GM18867 (cell line): ENCODE measurements around the gene SEPTIN6.

Experiments used
- ATAC-seq: cut with Tn5 transposase; IDR thresholded peaks from one replicate; pipeline ENCODE4 v1.9.1; 2021; ENCODE audit warnings: mild to moderate bottlenecking, moderate library complexity; ENCODE audit not compliant: unreplicated experiment

Gene SEPTIN6

DNA sequence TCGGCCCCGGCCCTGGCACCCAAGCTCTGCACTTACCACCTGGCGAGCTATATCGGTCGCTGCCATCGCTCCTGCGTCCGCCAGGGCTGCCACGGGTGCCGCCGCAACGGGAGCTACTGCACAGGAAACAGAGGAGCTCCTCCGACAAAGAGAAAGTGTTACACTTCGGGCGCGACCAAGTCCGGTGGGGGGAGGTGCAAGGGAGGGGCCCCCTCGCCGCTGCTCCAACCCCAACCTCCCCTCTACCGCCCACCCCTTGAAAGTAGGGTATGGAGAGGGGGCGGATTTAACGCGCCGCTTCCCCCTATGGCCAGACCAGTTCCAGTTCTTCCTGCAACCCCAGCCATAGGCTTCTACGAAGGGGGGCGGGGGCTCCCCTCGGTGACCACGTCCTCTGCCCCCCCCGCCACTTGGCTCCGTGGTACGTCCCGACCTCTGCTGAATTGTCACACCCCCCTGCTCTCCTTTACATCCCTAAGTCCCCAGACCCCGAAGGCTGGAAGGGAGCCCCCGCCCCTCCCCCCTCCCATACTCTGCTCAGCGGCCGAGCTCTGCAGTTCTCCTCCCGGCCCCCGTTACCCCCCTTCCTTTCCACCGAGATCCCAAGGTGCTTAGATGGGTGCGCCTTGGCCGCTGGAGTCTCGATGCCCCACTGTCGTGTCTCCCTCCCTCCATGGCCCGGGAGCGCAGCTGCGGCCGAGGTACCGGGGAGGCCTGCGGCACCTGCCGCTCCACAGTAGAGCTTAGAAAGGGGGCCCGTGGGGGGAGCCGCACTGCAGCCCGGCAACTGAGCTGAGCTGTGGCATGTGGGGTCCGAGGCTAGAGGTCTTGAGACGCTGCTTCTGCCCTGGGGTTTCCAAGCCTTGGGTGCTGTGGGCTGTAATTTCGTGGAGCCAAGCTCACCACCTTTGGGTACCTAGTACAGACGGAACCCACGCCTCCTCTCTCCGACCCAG lies at the start of gene SEPTIN6:
Gene SEPTIN6 (minus strand): TSS at position 129 of the 956 bp plus-strand sequence. CDS start 63 bp downstream, at position 66.
- ATAC-seq = peak; percentile 65

DNA sequence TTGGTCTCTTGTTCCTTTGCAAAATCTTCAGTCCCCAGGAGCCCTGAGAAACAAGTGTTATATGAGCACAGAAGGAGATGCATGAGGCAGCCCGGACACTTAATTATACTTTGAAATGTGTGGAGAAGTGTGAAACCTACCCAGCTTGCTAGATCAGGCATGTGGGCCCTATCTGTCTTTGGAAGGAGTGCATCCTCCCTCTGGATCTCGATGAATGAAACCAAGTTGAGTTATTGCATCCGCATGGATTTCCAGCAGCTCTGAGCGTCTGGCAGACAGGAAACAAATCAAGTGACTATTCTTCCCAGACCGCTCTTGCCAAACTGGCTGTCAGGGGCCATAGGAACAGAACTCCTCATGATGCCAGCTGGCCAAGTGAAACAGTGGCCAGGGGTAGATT lies 45.8 kb upstream of the SEPTIN6 start:
- no peak for ATAC-seq

DNA sequence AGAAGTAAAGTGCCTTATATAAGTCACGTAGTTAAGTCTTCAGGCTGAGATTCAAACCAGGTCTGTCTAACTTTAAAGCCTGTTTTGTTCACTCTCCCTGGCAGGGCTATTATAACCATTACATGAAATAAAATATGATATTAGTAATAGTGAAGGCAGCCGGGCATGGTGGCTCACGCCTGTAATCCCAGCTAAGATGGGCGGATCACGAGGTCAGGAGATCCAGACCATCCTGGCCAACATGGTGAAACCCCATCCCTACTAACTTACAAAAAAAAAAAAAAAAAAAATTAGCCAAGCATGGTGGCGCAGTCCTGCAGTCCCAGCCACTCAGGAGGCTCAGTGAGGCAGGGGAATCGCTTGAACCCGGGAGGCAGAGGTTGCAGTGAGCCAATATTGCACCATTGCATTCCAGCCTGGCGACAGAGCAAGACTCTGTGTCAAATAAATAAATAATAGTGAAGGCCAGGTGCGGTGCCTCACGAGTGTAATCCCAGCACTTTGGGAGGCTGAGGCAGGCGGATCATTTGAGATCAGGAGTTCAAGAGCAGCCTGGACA lies 43.3 kb upstream of the SEPTIN6 start:
- no peak for ATAC-seq

DNA sequence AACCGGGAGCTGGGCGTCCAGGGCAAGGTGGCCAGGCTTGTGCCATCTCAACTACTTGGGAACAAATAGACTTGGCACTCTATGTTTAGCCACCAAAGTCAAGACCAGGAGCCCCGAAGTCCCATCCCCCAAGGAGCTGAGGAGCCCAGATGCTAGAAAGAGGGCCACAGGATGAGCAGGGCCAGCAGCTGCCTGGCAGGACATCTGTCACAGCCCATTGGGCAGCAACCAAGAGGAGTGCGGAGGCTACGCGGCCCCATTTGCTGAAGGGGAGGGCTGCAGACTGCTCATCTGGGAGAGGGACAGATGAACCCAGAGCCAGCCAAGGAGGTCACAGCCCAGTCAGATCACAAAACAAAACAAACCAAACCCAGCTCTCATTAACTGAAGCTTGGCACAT lies 42.5 kb upstream of the SEPTIN6 start:
- no peak for ATAC-seq

DNA sequence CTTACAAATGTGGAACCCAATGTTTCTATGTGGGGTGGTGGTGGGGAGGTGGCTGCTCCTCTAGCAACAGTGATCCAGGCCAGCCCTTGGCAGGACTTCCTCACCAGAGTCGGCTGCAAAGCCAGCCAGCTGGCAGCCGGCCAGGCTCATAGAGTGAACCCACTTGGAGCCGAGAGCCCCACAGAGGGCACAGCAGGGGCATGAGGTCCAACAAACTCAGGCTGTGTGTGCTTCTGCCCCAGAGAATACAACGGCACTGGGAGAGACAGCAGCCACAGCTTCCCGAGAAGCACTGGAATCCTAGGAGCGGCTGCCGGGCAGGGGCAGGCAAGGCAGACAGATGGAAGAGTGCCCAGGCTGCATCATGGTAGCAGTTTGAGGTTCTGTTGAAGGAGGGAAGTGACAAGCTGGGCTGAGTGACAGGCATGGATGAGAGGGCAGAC lies 42.0 kb upstream of the SEPTIN6 start:
- no peak for ATAC-seq

DNA sequence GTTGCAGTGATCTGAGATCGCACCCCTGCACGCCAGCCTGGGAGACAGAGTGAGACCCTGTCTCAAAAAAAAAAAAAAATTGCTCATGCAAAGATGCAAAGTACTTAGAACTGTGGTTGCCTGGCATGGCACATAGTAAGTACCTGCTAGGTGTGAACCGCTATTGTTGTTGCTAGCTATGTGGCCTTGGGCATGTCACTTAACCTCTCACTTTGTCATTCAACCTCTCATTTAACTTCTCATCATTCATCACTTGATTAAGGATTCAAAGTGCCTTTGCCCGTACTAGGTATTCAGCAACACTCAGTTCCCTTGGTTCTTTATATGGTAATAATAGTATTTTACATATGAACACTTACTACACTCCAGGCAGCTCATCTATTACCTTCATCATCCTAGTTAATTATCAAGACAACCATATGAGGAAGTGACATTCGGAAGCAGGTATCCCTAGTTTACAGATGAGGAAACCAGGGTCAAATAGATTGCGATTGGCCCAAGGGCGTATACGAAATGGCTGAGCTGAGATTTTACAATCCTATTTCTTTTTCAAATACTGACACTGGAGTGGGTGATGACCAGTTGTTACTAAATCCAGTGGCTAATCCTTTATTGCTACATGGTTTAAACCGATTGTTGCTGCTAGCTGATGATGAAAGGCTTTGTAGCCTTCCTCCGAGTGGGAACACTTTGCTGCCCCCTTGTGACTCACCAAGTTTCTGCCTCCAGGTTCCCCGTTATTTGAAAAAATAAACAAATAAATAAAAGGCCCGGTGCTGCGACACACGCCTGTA lies 36.6 kb upstream of the SEPTIN6 start:
- peak; percentile 58 for ATAC-seq

DNA sequence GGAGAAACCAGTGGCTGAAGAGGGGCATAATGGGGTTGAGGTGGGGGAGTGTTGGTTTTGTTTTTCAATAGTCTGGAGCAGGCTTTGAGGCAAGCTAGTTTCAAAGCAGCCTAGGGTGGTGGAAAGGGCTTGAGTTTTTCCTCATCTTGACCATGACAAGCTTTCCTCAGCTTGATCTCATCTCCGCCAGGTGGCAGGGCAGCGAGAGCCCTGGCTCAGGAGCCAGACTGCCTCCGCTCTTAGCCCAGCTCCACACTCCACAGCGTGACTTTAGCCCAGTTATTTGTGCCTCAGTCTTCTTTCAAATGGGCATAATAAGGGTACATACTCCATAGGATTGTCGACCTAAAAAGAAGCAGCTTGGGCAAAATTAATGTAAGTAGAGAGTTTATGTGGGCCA lies 35.5 kb upstream of the SEPTIN6 start:
- ATAC-seq = no peak

DNA sequence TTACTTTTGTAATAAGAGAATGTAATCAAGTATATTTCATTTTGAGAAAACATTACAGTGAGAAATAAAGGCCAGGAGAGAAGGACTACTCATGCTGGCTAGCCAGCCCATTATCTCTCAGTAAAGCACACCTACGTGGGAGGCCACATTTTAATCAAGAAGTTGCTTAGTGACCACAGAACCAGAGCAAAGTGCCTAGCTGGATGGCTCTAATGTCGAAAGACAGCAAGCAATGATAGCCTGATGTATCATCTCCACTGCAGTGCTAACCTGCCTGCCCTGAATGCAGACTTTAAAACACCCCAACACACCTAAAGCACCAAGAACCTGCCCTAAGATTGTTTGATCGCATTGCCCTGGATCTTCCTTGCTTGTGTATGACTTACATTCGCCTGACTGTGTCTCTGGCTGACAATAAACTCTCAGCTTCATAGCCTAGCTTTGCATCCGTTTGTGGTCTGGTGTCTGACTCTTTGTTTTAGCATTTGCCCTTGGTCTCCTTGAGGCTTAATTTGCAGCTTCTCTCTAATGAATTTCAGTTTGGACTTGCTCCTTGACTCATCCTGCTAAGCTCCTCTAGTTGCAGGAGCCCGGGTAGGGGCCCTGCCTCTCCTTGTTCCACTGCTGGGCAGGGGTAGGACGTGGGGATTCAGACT lies 34.1 kb upstream of the SEPTIN6 start:
- no peak for ATAC-seq

DNA sequence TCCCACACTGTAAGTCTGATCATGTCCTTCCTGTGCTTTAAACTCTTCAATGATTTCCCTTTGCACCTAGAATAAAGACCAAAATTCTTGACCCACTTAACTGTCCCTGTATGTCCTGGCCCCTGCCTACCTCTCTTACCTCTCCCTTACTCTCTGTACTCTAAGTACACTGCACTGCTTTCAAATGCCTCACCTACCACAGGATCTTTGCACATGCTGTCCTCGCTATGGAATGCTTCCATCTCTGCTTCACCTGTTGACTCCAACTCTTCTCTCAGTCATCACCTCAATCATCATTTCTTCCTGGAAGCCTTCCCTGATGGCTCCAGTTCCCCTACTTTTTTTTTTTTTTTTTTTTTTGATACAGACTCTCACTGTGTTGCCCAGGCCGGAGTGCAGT lies 29.0 kb upstream of the SEPTIN6 start:
- ATAC-seq = no peak

DNA sequence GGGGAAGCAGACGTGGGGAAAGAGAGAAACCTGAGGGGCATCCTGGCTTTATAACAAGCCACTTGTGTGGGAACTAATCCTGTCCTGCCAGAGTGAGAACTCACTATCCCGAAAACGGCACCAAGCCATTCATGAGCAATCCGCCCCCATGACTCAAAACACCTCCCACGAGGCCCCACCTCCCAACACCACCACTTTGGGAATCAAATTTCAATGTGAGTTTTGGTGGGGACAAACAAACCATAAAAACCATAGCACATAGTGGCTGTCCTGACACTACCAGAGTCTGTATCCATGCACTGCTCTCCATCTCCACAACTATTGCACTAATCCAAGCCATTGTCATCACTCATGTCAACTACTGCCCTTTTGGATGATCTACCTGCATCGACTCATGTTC lies 28.5 kb upstream of the SEPTIN6 start:
- no peak for ATAC-seq

DNA sequence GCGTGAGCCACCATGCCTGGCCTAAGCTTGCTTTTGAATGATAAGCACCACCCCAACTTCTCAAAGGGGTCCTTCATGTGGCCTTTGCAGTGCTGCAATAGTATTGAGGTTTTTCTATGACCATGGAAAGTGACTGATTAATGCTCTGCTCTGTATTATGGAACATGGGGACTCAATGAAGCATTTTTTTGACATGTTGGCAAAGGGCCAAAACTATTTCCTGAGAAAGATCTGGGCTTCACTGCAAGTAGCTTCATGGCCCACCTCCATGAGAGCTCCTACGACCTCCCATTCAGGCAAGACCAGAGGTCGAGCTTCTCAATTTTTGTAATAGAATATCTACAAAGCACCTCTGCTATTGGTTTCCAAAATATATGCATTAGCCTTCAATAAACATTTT lies 16.7 kb upstream of the SEPTIN6 start:
- no peak for ATAC-seq

DNA sequence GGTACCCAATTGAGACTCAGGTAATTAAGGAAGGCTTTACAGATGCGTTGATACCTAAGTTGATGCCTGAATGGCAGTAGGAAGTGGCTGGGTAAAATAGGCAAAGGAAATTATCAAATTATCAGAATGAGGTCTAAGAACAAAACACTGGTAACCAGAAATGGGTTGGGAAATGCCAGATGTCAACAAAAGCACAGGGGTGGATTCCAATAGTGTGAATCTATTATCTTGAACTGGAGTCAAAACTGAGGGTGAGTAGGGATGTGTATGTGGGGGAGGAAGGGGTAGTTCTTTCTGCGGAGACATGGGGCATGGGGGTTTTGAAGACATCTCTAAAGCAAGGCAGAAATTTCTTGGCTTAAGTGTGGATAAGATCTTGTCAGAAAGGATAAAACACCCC lies 16.0 kb upstream of the SEPTIN6 start:
- ATAC-seq = no peak

DNA sequence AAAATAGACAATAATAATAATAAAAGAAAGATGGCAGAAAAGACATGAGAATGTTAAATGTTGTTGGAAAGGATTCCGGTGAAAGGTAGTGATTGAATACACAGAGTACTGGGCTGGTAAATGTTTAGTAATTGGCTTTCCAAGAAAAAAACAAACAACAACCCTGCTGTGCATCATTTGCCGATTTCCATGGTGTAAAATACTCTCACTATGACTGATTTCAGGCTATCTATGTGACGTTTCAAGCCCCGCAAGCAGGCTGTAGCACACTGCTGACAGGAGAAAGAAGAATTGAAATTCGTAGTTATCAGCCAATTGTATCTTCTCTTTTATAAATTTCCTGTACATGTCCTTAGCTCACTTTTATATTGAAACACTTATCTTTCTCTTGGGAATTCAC lies 13.6 kb upstream of the SEPTIN6 start:
- ATAC-seq = peak; percentile 62

DNA sequence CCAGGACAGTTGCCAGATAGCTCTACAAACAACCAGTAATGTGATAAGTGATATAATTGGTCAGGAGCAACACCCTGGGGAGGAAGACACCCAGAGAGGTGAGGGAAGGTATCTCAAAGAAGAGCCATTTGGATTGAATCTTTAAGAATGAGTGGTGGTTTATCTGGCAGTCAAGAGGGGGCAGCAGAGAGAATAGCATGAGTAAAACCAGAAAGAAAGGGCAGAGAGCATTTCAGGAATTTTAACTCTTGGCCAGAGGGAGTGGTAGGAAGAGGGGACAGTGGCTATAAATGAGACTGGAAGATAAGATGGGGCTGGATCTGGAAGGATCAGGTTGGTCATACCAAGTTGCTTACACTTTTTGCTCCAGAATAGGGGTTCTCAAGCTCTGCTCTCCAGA lies 5.9 kb upstream of the SEPTIN6 start:
- ATAC-seq = no peak

DNA sequence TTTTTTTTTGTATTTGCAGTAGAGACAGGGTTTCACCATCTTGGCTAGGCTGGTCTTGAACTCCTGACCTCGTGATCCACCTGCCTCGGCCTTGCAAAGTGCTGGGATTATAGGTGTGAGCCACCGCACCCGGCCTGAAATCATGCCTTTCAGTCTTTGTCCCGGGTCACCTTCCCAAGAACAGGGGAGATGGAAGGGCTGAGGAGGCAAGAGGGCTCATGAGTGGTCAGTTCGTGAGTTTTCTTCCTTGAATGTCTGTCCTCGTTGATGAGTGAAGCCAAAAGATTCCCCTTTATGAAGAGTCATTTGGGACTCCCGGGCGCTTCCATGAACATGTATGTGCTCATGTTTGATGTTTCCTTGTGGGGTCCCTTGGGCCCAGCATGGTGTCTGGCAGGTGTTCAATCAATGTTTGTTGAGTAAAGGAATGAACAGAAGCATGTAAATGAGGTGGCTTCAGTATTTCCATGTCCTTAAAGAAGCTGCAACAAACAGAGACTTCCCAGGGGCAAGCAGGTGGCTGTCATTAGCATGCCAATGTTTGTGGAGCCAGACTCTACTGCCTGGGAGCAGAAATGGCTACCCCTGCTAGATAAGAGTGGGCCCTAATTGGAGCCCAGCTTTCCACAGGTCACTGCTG lies 3.4 kb upstream of the SEPTIN6 start:
- ATAC-seq = no peak

DNA sequence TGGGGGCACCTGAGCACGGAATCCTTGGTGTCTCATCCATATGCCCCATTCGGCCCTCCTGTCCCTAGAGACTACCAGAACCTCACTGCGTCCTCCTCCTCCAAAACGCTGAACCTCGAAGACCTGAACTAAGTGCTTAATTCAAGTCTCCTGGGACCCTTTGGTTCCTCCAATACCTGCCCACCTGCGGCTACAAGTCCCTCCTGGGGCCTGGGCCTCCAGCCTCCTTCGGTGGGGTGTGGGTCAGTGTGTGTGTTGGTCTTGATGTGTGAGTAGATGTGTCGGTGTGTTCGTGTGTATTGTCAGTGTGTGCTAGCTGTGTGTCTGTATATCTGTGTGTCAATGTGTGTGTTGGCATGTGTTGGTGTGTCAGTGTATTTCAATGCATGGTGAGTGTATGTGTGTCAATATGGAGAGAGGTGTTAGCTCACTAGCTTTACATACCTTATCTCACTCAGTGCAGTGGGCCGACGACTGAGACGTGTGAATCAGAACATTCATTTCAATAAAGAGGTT lies 2.6 kb upstream of the SEPTIN6 start:
- ATAC-seq = no peak

DNA sequence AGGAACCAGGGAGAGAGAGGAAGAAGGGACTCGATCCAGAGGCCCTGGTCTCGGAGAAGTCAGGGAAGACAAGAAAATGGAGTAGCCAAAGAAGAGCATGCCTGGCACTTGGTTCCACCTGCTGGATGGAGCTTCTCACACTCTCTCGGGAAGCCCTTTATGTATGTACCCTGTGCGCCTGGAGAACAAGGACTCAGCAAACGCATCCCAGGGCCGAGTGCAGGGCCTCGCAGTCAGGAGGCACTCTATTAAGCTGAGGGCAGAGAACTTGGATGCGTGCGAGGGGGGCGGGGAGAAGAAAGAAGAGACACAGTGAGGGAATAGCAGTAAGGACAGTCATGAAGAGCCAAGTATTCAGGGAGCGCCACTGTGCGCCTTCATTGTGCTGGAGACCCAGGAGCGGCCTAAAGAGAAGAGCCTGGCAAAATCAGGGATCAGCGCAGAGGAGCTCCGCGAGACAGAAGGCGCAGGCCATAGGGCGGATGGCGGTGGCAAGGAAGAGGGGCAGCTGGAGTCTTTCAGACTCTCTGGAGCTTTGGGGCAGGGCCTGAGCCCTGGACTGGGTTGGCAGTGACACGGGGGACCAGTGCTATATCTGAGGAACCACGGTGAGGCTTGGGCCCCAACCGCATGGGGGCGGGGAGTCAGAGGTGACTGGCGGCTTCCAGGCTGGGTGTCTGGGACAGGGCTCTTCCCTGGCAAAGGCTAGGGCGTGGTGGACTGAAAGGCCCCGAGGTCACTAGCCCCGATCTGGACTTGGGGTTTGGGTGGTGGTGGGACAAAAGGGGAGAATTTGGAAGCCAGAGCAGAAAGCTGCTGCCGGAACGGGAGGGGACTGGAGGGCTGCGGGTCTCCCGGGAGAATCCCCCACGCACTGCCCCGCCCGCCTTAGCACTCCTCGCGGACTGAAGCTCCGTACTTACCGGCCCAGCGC lies 1.9 kb upstream of the SEPTIN6 start:
- ATAC-seq = no peak

DNA sequence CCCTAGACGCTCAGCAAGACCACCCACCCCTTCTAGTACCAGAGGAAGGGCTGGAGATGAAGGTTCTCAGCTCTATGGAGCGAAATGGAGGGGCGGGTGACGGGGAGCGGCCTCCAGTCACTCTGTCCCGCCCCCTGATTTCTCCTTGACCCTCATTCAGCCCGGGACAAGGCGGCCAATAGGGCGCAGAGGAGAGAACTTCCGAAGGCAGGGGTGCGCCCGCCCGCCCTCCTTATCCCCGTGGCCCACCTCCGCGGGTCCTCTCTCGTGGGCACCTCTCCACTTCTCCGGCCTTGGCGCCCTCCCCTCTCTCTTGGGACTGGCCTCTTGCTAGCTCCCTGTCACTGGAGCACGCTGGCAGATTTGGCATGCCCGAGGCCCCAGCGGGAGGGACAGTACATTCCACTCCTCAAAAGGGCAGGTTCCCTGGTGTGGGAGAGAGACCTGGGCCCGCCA lies 1.1 kb upstream of the SEPTIN6 start:
- no peak for ATAC-seq
